Type B pancreatic cell (in vitro differentiated cells): ENCODE results near the gene DOK3. TPM values are rescaled to one million over a fixed set of nuclear protein-coding genes. Genes with fewer than 3 reads are reported as not detected.

ENCODE experiments used
- DNase-seq: peaks from one replicate; pipeline ENCODE4 v3.0.0; 2021; ENCODE audit warnings: mixed read lengths; ENCODE audit not compliant: unreplicated experiment; ENCODE audit errors: extremely low spot score
- H3K27ac Mint-ChIP-seq: 2 replicates; pipeline ENCODE4 v1.8.0; 2021; ENCODE audit warnings: mild to moderate bottlenecking, mixed read lengths
- H3K27me3 Mint-ChIP-seq: 2 replicates; pipeline ENCODE4 v1.8.0; 2021; ENCODE audit warnings: mixed read lengths
- H3K36me3 Mint-ChIP-seq: 2 replicates; pipeline ENCODE4 v1.8.0; 2021; ENCODE audit warnings: mixed read lengths
- H3K4me1 Mint-ChIP-seq: one replicate; pipeline ENCODE4 v1.8.0; 2021; ENCODE audit warnings: mixed read lengths; ENCODE audit not compliant: unreplicated experiment
- H3K4me3 Mint-ChIP-seq: 2 replicates; pipeline ENCODE4 v1.8.0; 2021; ENCODE audit warnings: mild to moderate bottlenecking, mixed read lengths
- H3K9me3 Mint-ChIP-seq: 2 replicates; pipeline ENCODE4 v1.8.0; 2021; ENCODE audit warnings: mixed read lengths
- total RNA-seq: library from RNA; stranded (reverse); gene quantifications from 2 replicates; pipeline ENCODE4 v1.2.1, GENCODE V29; 2021; ENCODE audit warnings: low replicate concordance
- TF ChIP-seq, protein P1 (sequence below): fragments of 200-600 bp; sonication (generic); conservative IDR thresholded peaks from 2 replicates; pipeline ENCODE4 v1.5.0; 2021; ENCODE audit warnings: antibody characterized with exemption, mild to moderate bottlenecking

DOK3 gene
- total RNA-seq, 1 donor from 2014 or later: 6.9 TPM

DNA sequence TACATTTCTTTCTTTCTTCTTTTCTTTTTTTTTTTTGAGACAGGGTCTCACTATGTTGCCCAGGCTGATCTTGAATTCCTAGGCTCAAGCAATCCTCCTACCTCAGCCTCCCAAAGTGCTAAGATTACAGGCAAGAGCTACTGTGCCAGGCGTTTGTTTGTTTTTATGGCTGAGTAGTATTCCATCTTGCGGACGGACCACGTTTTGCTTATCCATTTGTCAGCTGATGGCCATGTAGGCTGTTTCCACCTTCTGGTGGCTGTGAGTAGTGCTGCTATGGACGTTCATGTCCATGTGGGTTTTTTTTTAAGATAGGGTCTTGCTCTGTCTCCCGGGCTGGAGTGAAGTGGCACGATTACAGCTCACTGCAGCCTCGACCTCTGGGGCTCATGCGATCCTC is 2.5 kb downstream of the DOK3 start:
- TF ChIP-seq, protein P1, sequence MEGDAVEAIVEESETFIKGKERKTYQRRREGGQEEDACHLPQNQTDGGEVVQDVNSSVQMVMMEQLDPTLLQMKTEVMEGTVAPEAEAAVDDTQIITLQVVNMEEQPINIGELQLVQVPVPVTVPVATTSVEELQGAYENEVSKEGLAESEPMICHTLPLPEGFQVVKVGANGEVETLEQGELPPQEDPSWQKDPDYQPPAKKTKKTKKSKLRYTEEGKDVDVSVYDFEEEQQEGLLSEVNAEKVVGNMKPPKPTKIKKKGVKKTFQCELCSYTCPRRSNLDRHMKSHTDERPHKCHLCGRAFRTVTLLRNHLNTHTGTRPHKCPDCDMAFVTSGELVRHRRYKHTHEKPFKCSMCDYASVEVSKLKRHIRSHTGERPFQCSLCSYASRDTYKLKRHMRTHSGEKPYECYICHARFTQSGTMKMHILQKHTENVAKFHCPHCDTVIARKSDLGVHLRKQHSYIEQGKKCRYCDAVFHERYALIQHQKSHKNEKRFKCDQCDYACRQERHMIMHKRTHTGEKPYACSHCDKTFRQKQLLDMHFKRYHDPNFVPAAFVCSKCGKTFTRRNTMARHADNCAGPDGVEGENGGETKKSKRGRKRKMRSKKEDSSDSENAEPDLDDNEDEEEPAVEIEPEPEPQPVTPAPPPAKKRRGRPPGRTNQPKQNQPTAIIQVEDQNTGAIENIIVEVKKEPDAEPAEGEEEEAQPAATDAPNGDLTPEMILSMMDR: peak; percentile 57
- peaks cover 5% of the 10 kb centered on the region for H3K4me1 Mint-ChIP-seq
- DNase-seq: no peak
- H3K9me3 Mint-ChIP-seq: no peaks in the 10 kb centered on the region
- H3K4me3 Mint-ChIP-seq: no peak overlapping the region
- H3K27me3 Mint-ChIP-seq: no peaks in the 10 kb centered on the region
- H3K27ac Mint-ChIP-seq: no peak overlapping the region
- peaks cover 4% of the 10 kb centered on the region for H3K36me3 Mint-ChIP-seq

GRCh38 chr5:177505075-177505474 is 4.6 kb downstream of the DOK3 start:
- Mint-ChIP-seq H3K36me3 (peaks cover 4% of the 10 kb centered on the region), H3K27me3 (no peaks in the 10 kb centered on the region), H3K4me3 (no peak overlapping the region), H3K27ac (no peak overlapping the region), H3K9me3 (no peaks in the 10 kb centered on the region), H3K4me1 (peaks cover 16% of the 10 kb centered on the region)
- no peak for DNase-seq
- TF ChIP-seq, protein P1: no peak

DNA sequence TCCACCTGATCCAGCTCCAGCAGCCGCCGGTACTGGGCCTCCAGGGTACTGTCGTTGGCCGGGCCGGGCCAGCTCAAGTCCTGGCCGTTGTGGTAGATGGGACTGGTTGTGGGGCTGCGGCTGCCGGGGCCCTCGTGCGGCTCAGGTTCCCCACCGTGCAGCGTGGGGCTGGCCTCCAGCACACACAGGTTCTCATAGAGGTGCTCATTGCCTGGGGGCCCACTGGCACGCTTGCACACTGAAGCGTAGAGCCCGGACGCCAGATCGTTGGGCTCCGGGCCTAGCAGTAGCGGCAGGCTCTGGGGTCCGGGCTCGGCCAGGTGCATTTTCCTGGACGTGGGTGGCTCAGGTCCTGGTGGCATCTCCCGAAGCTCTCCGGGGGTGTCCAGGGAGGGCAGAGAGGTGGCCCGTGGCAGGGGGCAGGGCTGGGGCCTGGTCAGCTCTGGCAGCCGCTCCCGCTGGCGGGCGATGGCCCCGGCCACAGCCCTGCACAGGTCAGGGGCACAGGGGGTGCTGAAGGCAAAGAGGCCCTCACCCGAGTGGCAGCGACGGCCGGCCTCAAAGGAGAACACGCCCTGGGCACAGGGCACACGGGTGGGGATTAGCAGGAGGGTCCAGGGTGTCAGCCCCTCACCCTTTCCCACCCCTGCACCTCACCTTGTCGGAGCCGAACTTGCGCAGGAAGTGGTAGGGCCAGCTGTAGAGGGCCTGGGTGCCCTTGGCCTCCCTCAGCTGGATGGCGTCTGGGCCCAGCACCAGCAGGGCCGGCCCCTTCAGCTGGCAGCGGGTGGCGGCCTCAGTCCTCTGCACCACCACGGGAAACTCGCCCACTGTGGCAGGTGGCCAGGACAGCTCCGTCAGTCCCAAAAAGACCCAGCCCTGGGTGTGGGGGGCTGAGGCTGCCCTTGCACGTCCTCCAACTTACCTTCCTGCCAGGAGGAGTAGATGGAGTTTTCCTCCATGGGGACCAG is 5.3 kb downstream of the DOK3 start:
- H3K36me3 Mint-ChIP-seq: peaks cover 4% of the 10 kb centered on the region
- H3K27me3 Mint-ChIP-seq: peaks cover 5% of the 10 kb centered on the region
- peaks cover 23% of the 10 kb centered on the region for H3K4me1 Mint-ChIP-seq
- TF ChIP-seq, protein P1: no peak
- no peak overlapping the region for H3K4me3 Mint-ChIP-seq
- DNase-seq: no peak
- no peaks in the 10 kb centered on the region for H3K9me3 Mint-ChIP-seq
- H3K27ac Mint-ChIP-seq: no peak overlapping the region

- Mint-ChIP-seq H3K27me3 (peaks cover 10% of the 10 kb centered on the region), H3K9me3 (no peaks in the 10 kb centered on the region), H3K36me3 (peaks cover 4% of the 10 kb centered on the region), H3K4me1 (peaks cover 28% of the 10 kb centered on the region), H3K4me3 (no peak overlapping the region), H3K27ac (no peak overlapping the region)
- TF ChIP-seq, protein P1: no peak
- no peak for DNase-seq
Observed at GRCh38 chr5:177503351-177504085, 6.1 kb downstream of the DOK3 start.

GRCh38 chr5:177502886-177503285 is 6.7 kb downstream of the DOK3 start:
- DNase-seq: no peak
- Mint-ChIP-seq H3K27ac (no peak overlapping the region), H3K9me3 (no peaks in the 10 kb centered on the region), H3K4me3 (no peak overlapping the region), H3K36me3 (peaks cover 4% of the 10 kb centered on the region), H3K27me3 (peaks cover 15% of the 10 kb centered on the region), H3K4me1 (peaks cover 32% of the 10 kb centered on the region)
- TF ChIP-seq, protein P1: no peak
